DOHH2 (cell line): ENCODE measurements around the gene KHDC4.

Source experiments
- H3F3A ChIP-seq: fragments of 200-600 bp; sonication (generic), shearing (Covaris generic); 2 replicates; pipeline ENCODE4 v1.6.0; 2016; ENCODE audit warnings: antibody characterized with exemption, mild to moderate bottlenecking; ENCODE audit not compliant: control insufficient read depth, insufficient read depth
- H3K27ac ChIP-seq: fragments of 200-600 bp; sonication (generic); 2 replicates; pipeline ENCODE4 v1.5.1; 2014; ENCODE audit warnings: low read depth, mild to moderate bottlenecking, low read length, moderate library complexity
- H3K27me3 ChIP-seq: fragments of 200-600 bp; sonication (generic); 2 replicates; pipeline ENCODE4 v1.6.1; 2014; ENCODE audit warnings: mild to moderate bottlenecking, low read length, mixed read lengths; ENCODE audit not compliant: control insufficient read depth
- H3K36me3 ChIP-seq: fragments of 200-600 bp; sonication (generic); 2 replicates; pipeline ENCODE4 v1.6.1; 2014; ENCODE audit warnings: mild to moderate bottlenecking, low read length, moderate library complexity, mixed read lengths; ENCODE audit not compliant: control insufficient read depth
- H3K4me1 ChIP-seq: fragments of 200-600 bp; sonication (generic); 2 replicates; pipeline ENCODE4 v1.6.1; 2014; ENCODE audit warnings: mild to moderate bottlenecking, low read length, mixed read lengths; ENCODE audit not compliant: control insufficient read depth
- H3K4me2 ChIP-seq: fragments of 200-600 bp; sonication (generic); 2 replicates; pipeline ENCODE4 v1.6.0; 2014; ENCODE audit warnings: mild to moderate bottlenecking, low read length, moderate library complexity
- H3K4me3 ChIP-seq: fragments of 200-600 bp; sonication (generic); 2 replicates; pipeline ENCODE4 v1.5.1; 2014; ENCODE audit warnings: mild to moderate bottlenecking, low read length, mixed read lengths
- H3K79me2 ChIP-seq: fragments of 200-600 bp; sonication (generic); 2 replicates; pipeline ENCODE4 v1.6.1; 2014; ENCODE audit warnings: mild to moderate bottlenecking, low read length, mixed read lengths; ENCODE audit not compliant: control insufficient read depth
- H3K9me2 ChIP-seq: fragments of 200-600 bp; sonication (generic); replicated peaks from 2 replicates; pipeline ENCODE4 v1.6.1; 2014; ENCODE audit warnings: mild to moderate bottlenecking, low read length, mixed read lengths; ENCODE audit not compliant: control insufficient read depth
- H3K9me3 ChIP-seq: fragments of 200-600 bp; sonication (generic); 2 replicates; pipeline ENCODE4 v1.6.1; 2014; ENCODE audit warnings: antibody characterized with exemption, low read length, mixed read lengths; ENCODE audit not compliant: control insufficient read depth, insufficient read depth
- H4K20me1 ChIP-seq: fragments of 200-600 bp; sonication (generic); 2 replicates; pipeline ENCODE4 v1.6.0; 2014; ENCODE audit warnings: low read depth, mild to moderate bottlenecking, antibody characterized with exemption, low read length, moderate library complexity; ENCODE audit not compliant: control insufficient read depth, insufficient read depth
- EZH2phosphoT487 ChIP-seq: fragments of 200-600 bp; sonication (generic); IDR thresholded peaks from 2 replicates; pipeline ENCODE4 v1.6.1; 2017; ENCODE audit warnings: borderline replicate concordance, mild to moderate bottlenecking, antibody characterized with exemption, low read length, moderate library complexity, mixed read lengths
- TF ChIP-seq, protein P1 (sequence below): fragments of 200-600 bp; sonication (generic); IDR thresholded peaks from one replicate; pipeline ENCODE4 v1.5.1; 2014; ENCODE audit warnings: antibody characterized with exemption, mild to moderate bottlenecking, low read depth, low read length; ENCODE audit not compliant: poor library complexity, severe bottlenecking

Gene KHDC4

DNA sequence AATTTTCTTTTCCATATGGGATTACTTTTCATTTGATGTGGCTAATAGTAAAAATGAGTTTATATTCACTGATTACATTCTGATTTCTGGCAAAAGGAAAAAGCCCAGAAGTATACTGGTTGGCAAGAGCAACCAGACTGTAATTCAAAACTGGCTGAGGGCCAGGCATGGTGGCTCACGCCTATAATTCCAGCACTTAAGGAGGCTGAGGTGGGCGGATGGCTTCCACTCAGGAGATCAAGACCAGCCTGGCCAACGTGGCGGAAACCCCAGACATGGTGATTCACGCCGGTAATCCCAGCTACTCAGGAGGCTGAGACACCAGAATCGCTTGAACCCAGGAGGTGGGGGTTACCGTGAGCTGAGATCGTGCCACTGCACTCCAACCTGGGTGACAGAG, 60.4 kb downstream of the KHDC4 start:
- peaks cover 14% of the 10 kb centered on the region; the same call in 1 of the 2 replicates for H3K36me3 ChIP-seq
- H3K4me2 ChIP-seq, result no peak overlapping the region

DNA sequence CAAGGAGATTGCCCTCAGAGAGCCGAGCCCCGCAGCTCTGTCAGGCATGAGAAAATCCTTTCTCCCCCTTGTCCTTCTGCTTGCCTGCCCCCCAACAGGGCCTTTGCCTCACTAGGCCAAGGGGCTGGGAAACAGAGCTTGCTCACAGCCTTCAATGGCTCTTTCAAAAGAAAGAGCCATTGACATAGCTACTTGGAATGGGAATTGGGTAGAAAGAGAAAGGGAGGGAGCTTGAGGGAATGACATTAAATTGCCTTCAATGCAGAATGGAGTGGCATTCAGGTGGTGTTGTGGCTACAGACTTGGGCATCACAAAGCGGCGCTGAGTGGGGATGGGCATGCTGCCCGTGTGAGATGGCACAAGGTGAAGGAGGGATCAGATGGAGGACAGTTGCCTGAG, 61.7 kb downstream of the KHDC4 start:
- Histone ChIP-seq H3K9me2 (no peaks in the 10 kb centered on the region), H3K79me2 (0 out of 2 replicates have a peak, but pooled peaks cover 3% of the 10 kb centered on the region), H3K4me2 (no peak overlapping the region), H3K9me3 (no peaks in the 10 kb centered on the region), H3K27me3 (no peaks in the 10 kb centered on the region), H3K4me3 (no peak overlapping the region), H3K27ac (no peak overlapping the region), H3K36me3 (peaks cover 19% of the 10 kb centered on the region; the same call in 1 of the 2 replicates), H3K4me1 (peaks cover 8% of the 10 kb centered on the region), H4K20me1 (no peaks in the 10 kb centered on the region), H3F3A (no peaks in the 10 kb centered on the region)
- TF ChIP-seq, protein P1, sequence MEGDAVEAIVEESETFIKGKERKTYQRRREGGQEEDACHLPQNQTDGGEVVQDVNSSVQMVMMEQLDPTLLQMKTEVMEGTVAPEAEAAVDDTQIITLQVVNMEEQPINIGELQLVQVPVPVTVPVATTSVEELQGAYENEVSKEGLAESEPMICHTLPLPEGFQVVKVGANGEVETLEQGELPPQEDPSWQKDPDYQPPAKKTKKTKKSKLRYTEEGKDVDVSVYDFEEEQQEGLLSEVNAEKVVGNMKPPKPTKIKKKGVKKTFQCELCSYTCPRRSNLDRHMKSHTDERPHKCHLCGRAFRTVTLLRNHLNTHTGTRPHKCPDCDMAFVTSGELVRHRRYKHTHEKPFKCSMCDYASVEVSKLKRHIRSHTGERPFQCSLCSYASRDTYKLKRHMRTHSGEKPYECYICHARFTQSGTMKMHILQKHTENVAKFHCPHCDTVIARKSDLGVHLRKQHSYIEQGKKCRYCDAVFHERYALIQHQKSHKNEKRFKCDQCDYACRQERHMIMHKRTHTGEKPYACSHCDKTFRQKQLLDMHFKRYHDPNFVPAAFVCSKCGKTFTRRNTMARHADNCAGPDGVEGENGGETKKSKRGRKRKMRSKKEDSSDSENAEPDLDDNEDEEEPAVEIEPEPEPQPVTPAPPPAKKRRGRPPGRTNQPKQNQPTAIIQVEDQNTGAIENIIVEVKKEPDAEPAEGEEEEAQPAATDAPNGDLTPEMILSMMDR, result no peak
- TF ChIP-seq EZH2phosphoT487, result no peak

More for the DNA sequence above, 60.4 kb downstream of the KHDC4 start:
- no peaks in the 10 kb centered on the region for H4K20me1 ChIP-seq
- H3K9me2 ChIP-seq, result no peaks in the 10 kb centered on the region
- no peak overlapping the region for H3K4me3 ChIP-seq
- H3K9me3 ChIP-seq, result no peaks in the 10 kb centered on the region
- no peaks in the 10 kb centered on the region for H3F3A ChIP-seq
- no peaks in the 10 kb centered on the region for H3K27me3 ChIP-seq
- no peaks in the 10 kb centered on the region for H3K79me2 ChIP-seq
- H3K4me1 ChIP-seq, result peaks cover 8% of the 10 kb centered on the region
- no peak overlapping the region for H3K27ac ChIP-seq
- TF ChIP-seq, protein P1, result no peak
- TF ChIP-seq EZH2phosphoT487, result no peak

DNA sequence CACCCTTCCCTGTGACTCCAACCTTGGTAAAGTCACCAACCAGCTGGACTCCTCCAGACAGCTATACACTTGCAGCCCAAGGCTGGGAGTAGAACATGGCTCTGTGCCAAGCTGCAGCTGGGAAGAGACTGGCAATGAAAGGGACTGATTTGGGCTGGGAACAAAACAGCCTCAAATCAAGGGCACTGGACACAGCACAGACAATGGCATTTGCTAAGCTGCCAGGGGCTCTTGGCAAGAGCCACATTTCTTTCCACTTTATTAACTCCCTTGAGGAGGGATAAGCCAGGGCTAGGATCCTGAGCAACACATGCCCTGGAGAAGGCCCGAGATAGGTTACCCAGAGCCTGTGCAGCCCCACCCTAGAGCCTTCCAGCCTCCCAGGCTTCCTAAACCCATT, 62.8 kb downstream of the KHDC4 start:
- Histone ChIP-seq H3K4me2 (no peak overlapping the region), H3K27ac (no peak overlapping the region), H3K9me3 (no peaks in the 10 kb centered on the region), H3K36me3 (peaks cover 19% of the 10 kb centered on the region; the same call in 1 of the 2 replicates), H4K20me1 (no peaks in the 10 kb centered on the region), H3K9me2 (no peaks in the 10 kb centered on the region), H3K27me3 (no peaks in the 10 kb centered on the region), H3K79me2 (0 out of 2 replicates have a peak, but pooled peaks cover 3% of the 10 kb centered on the region), H3F3A (no peaks in the 10 kb centered on the region), H3K4me3 (no peak overlapping the region), H3K4me1 (peaks cover 8% of the 10 kb centered on the region)
- TF ChIP-seq, protein P1, result no peak
- TF ChIP-seq EZH2phosphoT487, result no peak
